RWPE2 (cell line): ENCODE data around the gene MYPN.
A peak's percentile ranks its signal among the peaks of the same experiment; 100 is the strongest.
"Not testable (repeated sequence)": the region's sequence is repeated elsewhere in the genome, so short reads cannot be mapped to it uniquely, and the experiment has no call there.

Source experiments
- ATAC-seq: fragments of 200-7000 bp; cut with Tn5 transposase; 3 replicates; pipeline ENCODE4 v1.9.1; 2021; ENCODE audit warnings: low read depth
- DNase-seq: peaks from one replicate; pipeline ENCODE4 v3.0.0-alpha.2; 2020; ENCODE audit warnings: low spot score
- H3K27ac ChIP-seq: fragments of 450-650 bp; 2 replicates; pipeline ENCODE4 v1.5.1; 2017; ENCODE audit warnings: mild to moderate bottlenecking; ENCODE audit not compliant: poor library complexity, severe bottlenecking
- H3K27me3 ChIP-seq: fragments of 250-450 bp; sonication (Bioruptor Pico); 2 replicates; pipeline ENCODE4 v1.5.1; 2021; ENCODE audit warnings: mild to moderate bottlenecking, moderate library complexity; ENCODE audit not compliant: insufficient read depth, poor library complexity, severe bottlenecking
- H3K36me3 ChIP-seq: fragments of 250-450 bp; sonication (Bioruptor Pico); 2 replicates; pipeline ENCODE4 v1.5.1; 2020; ENCODE audit warnings: low read depth, mild to moderate bottlenecking, moderate library complexity
- H3K4me1 ChIP-seq: fragments of 250-450 bp; sonication (Bioruptor Pico); 2 replicates; pipeline ENCODE4 v1.5.1; 2021; ENCODE audit warnings: mild to moderate bottlenecking, moderate library complexity; ENCODE audit not compliant: insufficient read depth, poor library complexity, severe bottlenecking
- H3K4me3 ChIP-seq: fragments of 250-450 bp; sonication (Bioruptor Pico); 2 replicates; pipeline ENCODE4 v1.5.1; 2021; ENCODE audit warnings: mild to moderate bottlenecking, moderate library complexity; ENCODE audit not compliant: severe bottlenecking
- H3K9me3 ChIP-seq: fragments of 250-450 bp; sonication (Bioruptor Pico); 2 replicates; pipeline ENCODE4 v1.5.1; 2021; ENCODE audit warnings: mild to moderate bottlenecking, moderate library complexity; ENCODE audit not compliant: severe bottlenecking
- CTCF ChIP-seq: fragments of 450-650 bp; IDR thresholded peaks from one replicate; pipeline ENCODE4 v1.5.1; 2017; ENCODE audit warnings: mild to moderate bottlenecking, moderate library complexity; ENCODE audit not compliant: poor library complexity, severe bottlenecking

The MYPN gene

GRCh38 chr10:68155615-68156210 is 46.4 kb downstream of the MYPN start:
- DNase-seq, result no peak
- no peak overlapping the region for H3K27ac ChIP-seq
- H3K4me1 ChIP-seq, result peaks cover 15% of the 10 kb centered on the region
- no peaks in the 10 kb centered on the region for H3K36me3 ChIP-seq
- no peaks in the 10 kb centered on the region for H3K27me3 ChIP-seq
- ATAC-seq, result no peak
- TF ChIP-seq CTCF, result no peak
- no peaks in the 10 kb centered on the region for H3K9me3 ChIP-seq
- no peak overlapping the region for H3K4me3 ChIP-seq

GRCh38 chr10:68156373-68157185 is 47.3 kb downstream of the MYPN start:
- TF ChIP-seq CTCF, result peak; percentile 71
- H3K27ac ChIP-seq, result no peak overlapping the region
- H3K36me3 ChIP-seq, result no peaks in the 10 kb centered on the region
- no peak for ATAC-seq
- H3K9me3 ChIP-seq, result no peaks in the 10 kb centered on the region
- H3K4me3 ChIP-seq, result no peak overlapping the region
- DNase-seq, result no peak
- H3K27me3 ChIP-seq, result no peaks in the 10 kb centered on the region
- peaks cover 15% of the 10 kb centered on the region for H3K4me1 ChIP-seq

- ATAC-seq, H3K9me3 ChIP-seq, H3K36me3 ChIP-seq, DNase-seq, H3K4me3 ChIP-seq, H3K27ac ChIP-seq, H3K27me3 ChIP-seq: not testable (repeated sequence)
- peaks cover 15% of the 10 kb centered on the region for H3K4me1 ChIP-seq
These were observed 48.2 kb downstream of the MYPN start for GRCh38 chr10:68157522-68157921.

- no peaks in the 10 kb centered on the region for H3K27me3 ChIP-seq
- H3K9me3 ChIP-seq, result no peaks in the 10 kb centered on the region
- no peak for DNase-seq
- H3K27ac ChIP-seq, result no peak overlapping the region
- no peak for ATAC-seq
- H3K4me1 ChIP-seq, result peaks cover 12% of the 10 kb centered on the region
- H3K4me3 ChIP-seq, result no peak overlapping the region
- H3K36me3 ChIP-seq, result no peaks in the 10 kb centered on the region
- TF ChIP-seq CTCF, result no peak
These were observed 48.7 kb downstream of the MYPN start for GRCh38 chr10:68158031-68158430.

GRCh38 chr10:68163735-68164134 is 54.4 kb downstream of the MYPN start:
- Histone ChIP-seq H3K27ac (no peak overlapping the region), H3K4me1 (no peaks in the 10 kb centered on the region), H3K9me3 (no peaks in the 10 kb centered on the region), H3K27me3 (no peaks in the 10 kb centered on the region), H3K4me3 (no peak overlapping the region), H3K36me3 (no peaks in the 10 kb centered on the region)
- no peak for ATAC-seq
- no peak for DNase-seq
- no peak for TF ChIP-seq CTCF
